Mucosa of rectum (tissue), 2 donors: ENCODE data around the gene ZNF524.

Experiments
- H3K27ac ChIP-seq, 2 donors: one replicate each; pipeline ENCODE4 v1.7.0; 2013; ENCODE audit warnings: inconsistent platforms in 2 of 2, low read depth in 2 of 2, low read length in 2 of 2
- H3K27me3 ChIP-seq, 2 donors: one replicate each; pipeline ENCODE4 v1.7.0; 2013; ENCODE audit warnings: low read length in 2 of 2; ENCODE audit not compliant: control insufficient read depth in 2 of 2, insufficient read depth in 2 of 2
- H3K36me3 ChIP-seq, 2 donors: one replicate each; pipeline ENCODE4 v1.7.0; 2013; ENCODE audit warnings: low read length in 2 of 2; ENCODE audit not compliant: control insufficient read depth in 2 of 2, insufficient read depth in 2 of 2
- H3K4me1 ChIP-seq, 2 donors: one replicate each; pipeline ENCODE4 v1.7.0; 2013; ENCODE audit warnings: low read length in 2 of 2, mild to moderate bottlenecking in 1 of 2; ENCODE audit not compliant: control insufficient read depth in 2 of 2, insufficient read depth in 2 of 2
- H3K4me3 ChIP-seq, 2 donors: one replicate each; pipeline ENCODE4 v1.7.0; 2013; ENCODE audit warnings: low read length in 2 of 2
- H3K9ac ChIP-seq, 2 donors: one replicate each; pipeline ENCODE4 v1.7.0; 2013; ENCODE audit warnings: low read length in 2 of 2, low read depth in 1 of 2, mild to moderate bottlenecking in 1 of 2
- H3K9me3 ChIP-seq, 2 donors: one replicate each; pipeline ENCODE4 v1.7.0; 2013; ENCODE audit warnings: low read length in 2 of 2; ENCODE audit not compliant: control insufficient read depth in 2 of 2
- donor health status: healthy.
- donor health status: Normal muscosa, but diverticular disease.

Gene ZNF524

DNA sequence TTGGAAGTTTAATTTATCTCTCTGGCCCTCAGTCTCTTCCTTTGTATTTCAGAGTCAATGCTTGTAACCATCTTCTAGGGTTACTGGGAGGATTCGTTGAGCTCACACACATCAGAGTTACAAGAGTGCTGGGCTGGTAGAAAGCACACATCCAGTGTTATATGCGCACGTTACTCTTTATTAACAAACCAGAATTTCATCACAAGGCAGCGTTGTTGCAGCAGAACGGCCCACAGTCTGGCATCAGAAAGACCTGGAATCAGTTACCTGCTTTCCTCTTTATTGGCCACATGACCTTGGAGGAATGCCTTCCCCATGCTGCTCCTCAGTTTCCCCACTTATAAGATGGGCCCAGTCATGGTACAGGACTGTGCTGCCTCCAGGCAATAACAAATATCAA, 9.2 kb downstream of the ZNF524 start:
- Histone ChIP-seq H3K27me3 (no peaks in the 10 kb centered on the region), H3K9me3 (no peaks in the 10 kb centered on the region), H3K9ac (no peak overlapping the region), H3K36me3 (peaks cover 0 to 8% of the 10 kb centered on the region in 2 donors), H3K27ac (no peak overlapping the region), H3K4me1 (peaks cover 17 to 18% of the 10 kb centered on the region in 2 donors), H3K4me3 (no peak overlapping the region)

GRCh38 chr19:55611300-55611982, 11.4 kb downstream of the ZNF524 start:
- Histone ChIP-seq H3K4me1 (peaks cover 5% of the 10 kb centered on the region in 2 donors), H3K4me3 (no peak overlapping the region), H3K27ac (no peak overlapping the region), H3K9me3 (no peaks in the 10 kb centered on the region), H3K36me3 (peaks cover 4 to 16% of the 10 kb centered on the region in 2 donors), H3K9ac (no peak overlapping the region), H3K27me3 (no peaks in the 10 kb centered on the region)

- Histone ChIP-seq H3K27me3 (no peaks in the 10 kb centered on the region), H3K4me1 (no peaks in the 10 kb centered on the region), H3K4me3 (no peak overlapping the region), H3K36me3 (peaks cover 8 to 16% of the 10 kb centered on the region in 2 donors), H3K27ac (no peak overlapping the region), H3K9me3 (no peaks in the 10 kb centered on the region), H3K9ac (no peak overlapping the region)
Observed at GRCh38 chr19:55611983-55612645, 12.0 kb downstream of the ZNF524 start.

- H3K27ac ChIP-seq = no peak overlapping the region
- H3K9ac ChIP-seq = no peak overlapping the region
- H3K36me3 ChIP-seq = peaks cover 12 to 20% of the 10 kb centered on the region in 2 donors
- H3K27me3 ChIP-seq = no peaks in the 10 kb centered on the region
- no peaks in the 10 kb centered on the region for H3K4me1 ChIP-seq
- no peak overlapping the region for H3K4me3 ChIP-seq
- H3K9me3 ChIP-seq = no peaks in the 10 kb centered on the region
Observed at GRCh38 chr19:55613396-55613795, 13.3 kb downstream of the ZNF524 start.

- H3K4me3 ChIP-seq = no peak overlapping the region
- no peak overlapping the region for H3K9ac ChIP-seq
- no peaks in the 10 kb centered on the region for H3K4me1 ChIP-seq
- no peak overlapping the region for H3K27ac ChIP-seq
- H3K27me3 ChIP-seq = no peaks in the 10 kb centered on the region
- peaks cover 12 to 20% of the 10 kb centered on the region in 2 donors for H3K36me3 ChIP-seq
- no peaks in the 10 kb centered on the region for H3K9me3 ChIP-seq
Observed at GRCh38 chr19:55613930-55614710, 14.0 kb downstream of the ZNF524 start.

- H3K9me3 ChIP-seq = no peaks in the 10 kb centered on the region
- no peak overlapping the region for H3K4me3 ChIP-seq
- H3K4me1 ChIP-seq = no peaks in the 10 kb centered on the region
- no peaks in the 10 kb centered on the region for H3K27me3 ChIP-seq
- no peak overlapping the region for H3K27ac ChIP-seq
- H3K36me3 ChIP-seq = peaks cover 12 to 13% of the 10 kb centered on the region in 2 donors
- no peak overlapping the region for H3K9ac ChIP-seq
Observed at GRCh38 chr19:55614711-55615542, 14.8 kb downstream of the ZNF524 start.

DNA sequence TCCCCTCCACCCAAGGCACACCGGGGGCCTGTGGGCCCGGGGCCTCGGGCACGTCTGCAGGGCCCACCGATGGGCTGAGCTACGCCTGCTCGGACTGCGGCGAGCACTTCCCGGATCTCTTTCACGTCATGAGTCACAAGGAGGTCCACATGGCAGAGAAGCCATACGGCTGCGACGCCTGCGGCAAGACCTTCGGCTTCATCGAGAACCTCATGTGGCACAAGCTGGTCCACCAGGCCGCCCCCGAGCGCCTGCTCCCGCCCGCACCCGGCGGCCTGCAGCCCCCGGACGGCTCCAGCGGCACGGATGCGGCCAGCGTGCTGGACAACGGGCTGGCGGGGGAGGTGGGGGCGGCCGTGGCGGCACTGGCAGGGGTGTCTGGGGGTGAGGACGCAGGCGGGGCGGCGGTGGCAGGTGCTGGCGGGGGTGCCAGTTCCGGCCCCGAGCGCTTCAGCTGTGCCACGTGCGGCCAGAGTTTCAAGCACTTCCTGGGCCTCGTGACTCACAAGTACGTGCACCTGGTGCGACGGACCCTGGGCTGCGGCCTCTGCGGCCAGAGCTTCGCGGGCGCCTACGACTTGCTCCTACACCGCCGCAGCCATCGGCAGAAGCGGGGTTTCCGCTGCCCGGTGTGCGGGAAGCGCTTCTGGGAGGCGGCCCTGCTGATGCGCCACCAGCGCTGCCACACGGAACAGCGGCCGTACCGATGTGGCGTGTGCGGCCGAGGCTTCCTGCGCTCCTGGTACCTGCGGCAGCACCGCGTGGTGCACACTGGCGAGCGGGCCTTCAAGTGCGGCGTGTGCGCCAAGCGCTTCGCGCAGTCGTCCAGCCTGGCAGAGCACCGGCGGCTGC, 15.7 kb downstream of the ZNF524 start:
- Histone ChIP-seq H3K27me3 (no peaks in the 10 kb centered on the region), H3K9me3 (no peaks in the 10 kb centered on the region), H3K4me1 (no peaks in the 10 kb centered on the region), H3K36me3 (peaks cover 12 to 15% of the 10 kb centered on the region in 2 donors), H3K9ac (no peak overlapping the region), H3K4me3 (no peak overlapping the region), H3K27ac (no peak overlapping the region)

- Histone ChIP-seq H3K27me3 (no peaks in the 10 kb centered on the region), H3K4me3 (no peak overlapping the region), H3K36me3 (peaks cover 12 to 21% of the 10 kb centered on the region in 2 donors), H3K9ac (no peak overlapping the region), H3K27ac (no peak overlapping the region), H3K4me1 (no peaks in the 10 kb centered on the region), H3K9me3 (no peaks in the 10 kb centered on the region)
Observed at GRCh38 chr19:55616395-55616875, 16.3 kb downstream of the ZNF524 start.

DNA sequence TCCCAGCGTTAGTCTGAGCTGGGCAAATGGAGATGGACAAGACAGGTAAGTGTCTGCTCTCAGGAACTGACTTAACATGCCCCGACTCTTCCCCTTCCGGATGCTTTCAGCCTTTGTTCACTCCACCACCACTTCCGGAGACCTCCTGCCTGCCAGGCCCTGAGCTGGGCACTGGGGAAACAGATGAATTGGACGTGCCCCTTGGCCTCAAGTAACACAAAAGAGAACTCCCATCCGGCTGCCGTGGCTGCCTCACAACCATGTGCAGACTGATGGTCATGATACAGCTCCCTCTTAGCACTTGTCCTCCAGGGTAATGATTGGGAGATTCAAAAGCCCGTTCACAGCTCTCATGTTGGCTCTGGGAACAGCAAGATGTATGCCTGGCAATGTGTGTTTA, 17.3 kb downstream of the ZNF524 start:
- Histone ChIP-seq H3K9ac (no peak overlapping the region), H3K9me3 (no peaks in the 10 kb centered on the region), H3K4me3 (no peak overlapping the region), H3K4me1 (no peaks in the 10 kb centered on the region), H3K27me3 (no peaks in the 10 kb centered on the region), H3K36me3 (peaks cover 12 to 24% of the 10 kb centered on the region in 2 donors), H3K27ac (no peak overlapping the region)
